ENCODE data around the gene SNRPF. TPM values are rescaled to one million over a fixed set of nuclear protein-coding genes. Genes with fewer than 3 reads are reported as not detected.

SNRPF gene
- total RNA-seq, 4 donors from 2014 or later: 4.3 to 7.1 (median 4.6) TPM

DNA sequence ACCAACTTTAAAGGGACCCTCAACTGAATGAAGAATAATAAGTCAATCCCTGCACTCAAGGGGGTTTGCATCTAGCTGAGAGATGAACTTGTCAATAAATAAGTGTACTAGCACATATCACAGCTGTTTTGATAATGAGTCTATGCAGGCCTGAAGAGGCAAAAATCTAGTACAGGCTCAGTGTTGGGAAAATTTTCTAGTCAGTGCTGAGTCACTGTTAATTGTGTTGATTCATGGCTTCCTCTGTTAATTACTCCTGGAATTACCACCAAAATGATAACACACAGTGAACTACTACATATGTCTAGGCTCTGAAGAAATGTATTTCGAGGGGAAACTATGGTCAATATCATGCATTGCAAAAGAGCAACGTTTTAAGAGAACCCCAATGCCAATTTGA, 18.9 kb downstream of the SNRPF start:
- Histone ChIP-seq H3K4me3 (no peak overlapping the region), H3K4me1 (no peaks in the 10 kb centered on the region), H3K9me3 (no peaks in the 10 kb centered on the region), H3K27ac (no peak overlapping the region), H3K36me3 (peaks cover 0 to 10% of the 10 kb centered on the region in 2 donors), H3K27me3 (no peaks in the 10 kb centered on the region)
- no peak for ATAC-seq
- 82 to 89% methylated on average over 2 of the region's 2 CpGs for WGBS, 2 donors (ENCODE audit: low coverage in 1 of 2)
- TF ChIP-seq, protein P1, sequence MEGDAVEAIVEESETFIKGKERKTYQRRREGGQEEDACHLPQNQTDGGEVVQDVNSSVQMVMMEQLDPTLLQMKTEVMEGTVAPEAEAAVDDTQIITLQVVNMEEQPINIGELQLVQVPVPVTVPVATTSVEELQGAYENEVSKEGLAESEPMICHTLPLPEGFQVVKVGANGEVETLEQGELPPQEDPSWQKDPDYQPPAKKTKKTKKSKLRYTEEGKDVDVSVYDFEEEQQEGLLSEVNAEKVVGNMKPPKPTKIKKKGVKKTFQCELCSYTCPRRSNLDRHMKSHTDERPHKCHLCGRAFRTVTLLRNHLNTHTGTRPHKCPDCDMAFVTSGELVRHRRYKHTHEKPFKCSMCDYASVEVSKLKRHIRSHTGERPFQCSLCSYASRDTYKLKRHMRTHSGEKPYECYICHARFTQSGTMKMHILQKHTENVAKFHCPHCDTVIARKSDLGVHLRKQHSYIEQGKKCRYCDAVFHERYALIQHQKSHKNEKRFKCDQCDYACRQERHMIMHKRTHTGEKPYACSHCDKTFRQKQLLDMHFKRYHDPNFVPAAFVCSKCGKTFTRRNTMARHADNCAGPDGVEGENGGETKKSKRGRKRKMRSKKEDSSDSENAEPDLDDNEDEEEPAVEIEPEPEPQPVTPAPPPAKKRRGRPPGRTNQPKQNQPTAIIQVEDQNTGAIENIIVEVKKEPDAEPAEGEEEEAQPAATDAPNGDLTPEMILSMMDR (IDR thresholded peaks at IDR 0.05): no peak

GRCh38 chr12:95880895-95881294, 22.1 kb downstream of the SNRPF start:
- ATAC-seq: no peak
- H3K4me1 ChIP-seq: no peaks in the 10 kb centered on the region
- H3K27ac ChIP-seq: no peak overlapping the region
- H3K9me3 ChIP-seq: no peaks in the 10 kb centered on the region
- H3K27me3 ChIP-seq: no peaks in the 10 kb centered on the region
- 75 to 91% methylated on average over 1 of the region's 1 CpG for WGBS, 2 donors (ENCODE audit: low coverage in 1 of 2)
- TF ChIP-seq POLR2AphosphoS5 (IDR thresholded peaks at IDR 0.05) (no peak), POLR2A (IDR thresholded peaks at IDR 0.05) (no peak), EP300 (IDR thresholded peaks at IDR 0.05) (no peak)
- TF ChIP-seq, protein P1 (IDR thresholded peaks at IDR 0.05): no peak
- no peaks in the 10 kb centered on the region for H3K36me3 ChIP-seq
- H3K4me3 ChIP-seq: no peak overlapping the region

DNA sequence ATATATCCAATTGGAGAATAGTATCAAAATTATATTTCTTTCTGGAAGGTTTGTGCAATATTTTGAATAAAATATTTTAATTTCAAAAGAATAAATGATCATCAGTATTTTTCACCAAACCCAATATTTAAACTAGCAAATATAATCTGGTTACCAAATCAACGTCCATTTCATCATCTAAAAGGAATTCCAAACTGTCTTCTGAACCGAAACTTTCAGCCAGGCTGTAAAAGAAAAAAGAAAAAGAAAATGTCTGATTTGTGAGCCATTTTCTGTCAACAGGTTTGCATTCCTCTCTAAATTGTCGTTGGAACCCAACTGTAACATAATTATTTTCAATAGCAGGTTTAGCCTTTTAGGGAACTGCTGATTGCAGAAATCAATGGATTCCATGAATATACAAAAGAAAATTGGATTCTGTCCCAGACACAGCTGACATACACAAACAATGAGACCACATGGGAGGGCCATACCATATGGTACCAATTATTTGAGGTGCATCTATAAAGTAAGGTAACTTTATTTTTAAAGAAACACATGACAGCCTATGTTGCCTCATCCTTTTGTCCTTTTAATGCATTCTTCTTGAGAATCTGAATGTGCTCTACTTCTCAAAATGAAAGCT, 22.7 kb downstream of the SNRPF start:
- H3K9me3 ChIP-seq: no peaks in the 10 kb centered on the region
- WGBS, 2 donors (ENCODE audit: low coverage in 1 of 2): 40 to 56% methylated on average over 3 of the region's 3 CpGs
- ATAC-seq: no peak
- H3K27me3 ChIP-seq: no peaks in the 10 kb centered on the region
- no peak overlapping the region for H3K27ac ChIP-seq
- no peaks in the 10 kb centered on the region for H3K4me1 ChIP-seq
- no peak for TF ChIP-seq POLR2AphosphoS5 (IDR thresholded peaks at IDR 0.05)
- no peak overlapping the region for H3K4me3 ChIP-seq
- H3K36me3 ChIP-seq: no peaks in the 10 kb centered on the region

GRCh38 chr12:95882080-95882479, 23.3 kb downstream of the SNRPF start:
- no peaks in the 10 kb centered on the region for H3K36me3 ChIP-seq
- H3K4me1 ChIP-seq: no peaks in the 10 kb centered on the region
- H3K27me3 ChIP-seq: no peaks in the 10 kb centered on the region
- no peak overlapping the region for H3K4me3 ChIP-seq
- ATAC-seq: no peak
- WGBS, 2 donors (ENCODE audit: low coverage in 1 of 2): 19 to 27% methylated on average over 1 of the region's 1 CpG
- no peak overlapping the region for H3K27ac ChIP-seq
- no peaks in the 10 kb centered on the region for H3K9me3 ChIP-seq
- TF ChIP-seq EP300 (IDR thresholded peaks at IDR 0.05): no peak
- TF ChIP-seq POLR2AphosphoS5 (IDR thresholded peaks at IDR 0.05): no peak

GRCh38 chr12:95882873-95883272, 24.1 kb downstream of the SNRPF start:
- TF ChIP-seq, protein P1 (IDR thresholded peaks at IDR 0.05): no peak

GRCh38 chr12:95884998-95885397, 26.2 kb downstream of the SNRPF start:
- no peaks in the 10 kb centered on the region for H3K36me3 ChIP-seq
- H3K4me3 ChIP-seq: no peak overlapping the region
- H3K27ac ChIP-seq: no peak overlapping the region
- whole genome bisulfite sequencing, 2 donors (ENCODE audit: low coverage in 1 of 2): 0 to 71% methylated on average over 1 to 3 of the region's 3 CpGs
- no peak for ATAC-seq
- no peaks in the 10 kb centered on the region for H3K4me1 ChIP-seq
- H3K9me3 ChIP-seq: no peaks in the 10 kb centered on the region
- no peak for TF ChIP-seq POLR2AphosphoS5 (IDR thresholded peaks at IDR 0.05)
- no peak for TF ChIP-seq EP300 (IDR thresholded peaks at IDR 0.05)
- TF ChIP-seq, protein P1 (IDR thresholded peaks at IDR 0.05): no peak
- no peak for TF ChIP-seq POLR2A (IDR thresholded peaks at IDR 0.05)
- H3K27me3 ChIP-seq: no peaks in the 10 kb centered on the region

More at GRCh38 chr12:95882873-95883272, 24.1 kb downstream of the SNRPF start:
- WGBS, 2 donors (ENCODE audit: low coverage in 1 of 2): 87 to 90% methylated on average over 2 to 4 of the region's 4 CpGs
- no peaks in the 10 kb centered on the region for H3K27me3 ChIP-seq
- no peaks in the 10 kb centered on the region for H3K9me3 ChIP-seq
- H3K27ac ChIP-seq: no peak overlapping the region
- no peak for ATAC-seq
- H3K4me3 ChIP-seq: no peak overlapping the region
- H3K4me1 ChIP-seq: no peaks in the 10 kb centered on the region
- no peaks in the 10 kb centered on the region for H3K36me3 ChIP-seq
